ENCODE results near the gene GPRIN1. TPM values are rescaled to one million over a fixed set of nuclear protein-coding genes. Genes with fewer than 3 reads are reported as not detected.

Gene GPRIN1
- total and polyA plus RNA-seq, 2 of the 4 experiments (the other 2 are of a cell fraction) = 3.0 to 4.7 TPM

GRCh38 chr5:176624938-176625337 lies 15.0 kb upstream of the GPRIN1 start:
- intact Hi-C loops (cut with micrococcal nuclease) (no loop called here), in situ Hi-C loops (cut with MboI; ENCODE audit: low sequenced_read_pairs) (loop anchor here (10.0 kb wide), 1 partner anchor 50 kb away; no protein-coding TSS in a partner anchor), dilution Hi-C loops (cut with HindIII; ENCODE audit: low sequenced_read_pairs, unreplicated experiment) (no loop called here)
- no peak overlapping the region for H3K56ac ChIP-seq (ENCODE audit: extremely low read depth, insufficient read depth, low read length)
- H4K5ac ChIP-seq (ENCODE audit: low read depth, low read length) = no peak overlapping the region
- H2BK5ac ChIP-seq (ENCODE audit: low read depth, low read length, poor library complexity, severe bottlenecking) = no peak overlapping the region
- no peak overlapping the region for H3K9ac ChIP-seq (ENCODE audit: low read depth, low read length)
- no peaks in the 10 kb centered on the region for H3K9me3 ChIP-seq (ENCODE audit: control insufficient read depth, insufficient read depth, low read length)
- 74% methylated on average over 6 of the region's 9 CpGs; no CpG with 5 or more reads in 1 of the 2 experiments for whole genome bisulfite sequencing, 2 experiments (ENCODE audit: extremely low coverage in 2 of 2, insufficient read length in 1 of 2)
- no peak overlapping the region for H4K91ac ChIP-seq (ENCODE audit: insufficient read depth, low read depth, low read length)
- no peak overlapping the region for H3K18ac ChIP-seq (ENCODE audit: low read depth, low read length)
- ChIA-PET CTCF (no interaction called here), POLR2A (ENCODE audit: unreplicated experiment) (no interaction called here)
- ATAC-seq (ENCODE audit: low read depth) (no peak), DNase-seq (no peak)
- BruUV-seq (replicated peaks) = no TSS peak
- no peak overlapping the region for H3K4me3 ChIP-seq (ENCODE audit: insufficient read depth, low read depth, low read length)
- peaks cover 66% of the 10 kb centered on the region for H3K27me3 ChIP-seq (ENCODE audit: control insufficient read depth, insufficient read depth, low read length)
- H3K23ac ChIP-seq (ENCODE audit: low read depth, low read length) = no peak overlapping the region
- no peak overlapping the region for H3K27ac ChIP-seq (ENCODE audit: insufficient read depth, low read length)
- H3K9me1 ChIP-seq (ENCODE audit: insufficient read depth, low read length) = no peaks in the 10 kb centered on the region
- TF ChIP-seq MAZ (IDR thresholded peaks at IDR 0.05; ENCODE audit: borderline replicate concordance, low read depth, low read length) (no peak), RAD21 (IDR thresholded peaks at IDR 0.05; ENCODE audit: low read length) (no peak), BHLHE40 (IDR thresholded peaks at IDR 0.05; ENCODE audit: low read depth, low read length) (no peak), MXI1 (IDR thresholded peaks at IDR 0.05; ENCODE audit: borderline replicate concordance, low read depth, low read length) (no peak), CEBPB (IDR thresholded peaks at IDR 0.05; ENCODE audit: low read depth, low read length) (no peak), FOS (IDR thresholded peaks at IDR 0.05; ENCODE audit: low read depth, low read length) (no peak), SMC3 (IDR thresholded peaks at IDR 0.05; ENCODE audit: low read depth, low read length) (no peak), RCOR1 (IDR thresholded peaks at IDR 0.05; ENCODE audit: insufficient replicate concordance, low read length) (no peak), RFX5 (IDR thresholded peaks at IDR 0.05; ENCODE audit: low read depth, low read length) (no peak), POLR2A (IDR thresholded peaks at IDR 0.05; ENCODE audit: low read depth, low read length) (no peak)
- TF ChIP-seq, protein P1, sequence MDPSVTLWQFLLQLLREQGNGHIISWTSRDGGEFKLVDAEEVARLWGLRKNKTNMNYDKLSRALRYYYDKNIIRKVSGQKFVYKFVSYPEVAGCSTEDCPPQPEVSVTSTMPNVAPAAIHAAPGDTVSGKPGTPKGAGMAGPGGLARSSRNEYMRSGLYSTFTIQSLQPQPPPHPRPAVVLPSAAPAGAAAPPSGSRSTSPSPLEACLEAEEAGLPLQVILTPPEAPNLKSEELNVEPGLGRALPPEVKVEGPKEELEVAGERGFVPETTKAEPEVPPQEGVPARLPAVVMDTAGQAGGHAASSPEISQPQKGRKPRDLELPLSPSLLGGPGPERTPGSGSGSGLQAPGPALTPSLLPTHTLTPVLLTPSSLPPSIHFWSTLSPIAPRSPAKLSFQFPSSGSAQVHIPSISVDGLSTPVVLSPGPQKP (IDR thresholded peaks at IDR 0.05; ENCODE audit: borderline replicate concordance, low read depth, low read length) = no peak
- TF ChIP-seq, protein P2, sequence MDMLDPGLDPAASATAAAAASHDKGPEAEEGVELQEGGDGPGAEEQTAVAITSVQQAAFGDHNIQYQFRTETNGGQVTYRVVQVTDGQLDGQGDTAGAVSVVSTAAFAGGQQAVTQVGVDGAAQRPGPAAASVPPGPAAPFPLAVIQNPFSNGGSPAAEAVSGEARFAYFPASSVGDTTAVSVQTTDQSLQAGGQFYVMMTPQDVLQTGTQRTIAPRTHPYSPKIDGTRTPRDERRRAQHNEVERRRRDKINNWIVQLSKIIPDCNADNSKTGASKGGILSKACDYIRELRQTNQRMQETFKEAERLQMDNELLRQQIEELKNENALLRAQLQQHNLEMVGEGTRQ (IDR thresholded peaks at IDR 0.05; ENCODE audit: low read depth, low read length) = no peak
- no peak overlapping the region for H3K4ac ChIP-seq (ENCODE audit: low read depth, low read length)
- H3K79me1 ChIP-seq (ENCODE audit: low read depth in 1 of 2, low read length in 2 of 2) = no peaks in the 10 kb centered on the region
- H2BK120ac ChIP-seq (ENCODE audit: low read depth, low read length) = no peak overlapping the region
- H3K4me1 ChIP-seq (ENCODE audit: control insufficient read depth, insufficient read depth, low read length) = peaks cover 4% of the 10 kb centered on the region
- H4K20me1 ChIP-seq (ENCODE audit: insufficient read depth, low read length) = no peaks in the 10 kb centered on the region; the same call in 1 of the 2 replicates
- no peak overlapping the region for H2AK5ac ChIP-seq (ENCODE audit: low read depth, low read length)
- H2AK9ac ChIP-seq (replicated peaks; ENCODE audit: low read depth, low read length, poor library complexity) = no peak overlapping the region
- H2BK20ac ChIP-seq (ENCODE audit: low read depth, low read length) = no peak overlapping the region
- no peak overlapping the region for H3K4me2 ChIP-seq (ENCODE audit: low read depth, low read length)
- no peak overlapping the region for H2BK15ac ChIP-seq (ENCODE audit: low read depth, low read length)
- H3K14ac ChIP-seq (replicated peaks; ENCODE audit: low read depth, low read length) = no peak overlapping the region
- no peak overlapping the region for H2AFZ ChIP-seq (replicated peaks; ENCODE audit: low read length, poor library complexity)
- H4K8ac ChIP-seq (ENCODE audit: low read depth in 2 of 2, low read length in 2 of 2) = no peak overlapping the region
- H3K36me3 ChIP-seq (ENCODE audit: control insufficient read depth, insufficient read depth, low read length) = no peaks in the 10 kb centered on the region

Data from IMR-90 (cell line).